Kidney epithelial cell (primary cell): ENCODE data around the gene ATP5F1D. TPM values are rescaled to one million over a fixed set of nuclear protein-coding genes. Genes with fewer than 3 reads are reported as not detected.

Experiments used
- DNase-seq: peaks from one replicate; pipeline ENCODE4 v3.0.0-alpha.2; 2010; ENCODE audit warnings: low read depth
- H3K27me3 ChIP-seq: 2 replicates; pipeline ENCODE4 v1.6.0; 2011; ENCODE audit warnings: low read length; ENCODE audit not compliant: control insufficient read depth, insufficient read depth
- H3K36me3 ChIP-seq: 2 replicates; pipeline ENCODE4 v1.5.1; 2011; ENCODE audit warnings: low read length; ENCODE audit not compliant: control insufficient read depth, insufficient read depth
- H3K4me3 ChIP-seq: 2 replicates; pipeline ENCODE4 v1.5.1; 2011; ENCODE audit warnings: low read depth, mild to moderate bottlenecking, control low read depth, low read length
- total RNA-seq: library from RNA; depleted of rRNA; stranded (reverse); fragments of >200 nt; gene quantifications from 2 replicates; pipeline ENCODE4 v1.2.3, GENCODE V29; 2015
- TF ChIP-seq, protein P1 (sequence below): IDR thresholded peaks from 2 replicates; pipeline ENCODE4 v1.5.1; 2011; ENCODE audit warnings: mild to moderate bottlenecking, moderate library complexity, low read length, control low read depth, inconsistent platforms; ENCODE audit not compliant: insufficient read depth, poor library complexity, severe bottlenecking

ATP5F1D gene
- total RNA-seq, 1 donor from 2014 or later, result 55.3 TPM

DNA sequence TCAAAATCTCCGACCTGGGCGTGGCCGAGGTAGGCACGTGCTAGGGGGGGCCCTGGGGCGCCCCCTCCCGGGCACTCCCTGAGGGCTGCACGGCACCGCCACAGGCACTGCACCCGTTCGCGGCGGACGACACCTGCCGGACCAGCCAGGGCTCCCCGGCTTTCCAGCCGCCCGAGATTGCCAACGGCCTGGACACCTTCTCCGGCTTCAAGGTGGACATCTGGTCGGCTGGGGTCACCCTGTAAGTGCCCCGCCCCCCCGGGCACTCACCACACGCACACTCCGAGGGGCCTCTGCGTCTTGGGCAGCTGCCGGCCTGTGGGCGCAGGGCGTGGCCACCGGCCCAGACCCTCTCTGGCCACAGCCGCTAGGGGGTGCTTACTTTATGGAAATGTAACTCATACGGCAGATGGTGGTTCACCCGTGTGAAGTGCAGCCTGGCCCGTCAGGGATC is 21.0 kb upstream of the ATP5F1D start:
- TF ChIP-seq, protein P1, sequence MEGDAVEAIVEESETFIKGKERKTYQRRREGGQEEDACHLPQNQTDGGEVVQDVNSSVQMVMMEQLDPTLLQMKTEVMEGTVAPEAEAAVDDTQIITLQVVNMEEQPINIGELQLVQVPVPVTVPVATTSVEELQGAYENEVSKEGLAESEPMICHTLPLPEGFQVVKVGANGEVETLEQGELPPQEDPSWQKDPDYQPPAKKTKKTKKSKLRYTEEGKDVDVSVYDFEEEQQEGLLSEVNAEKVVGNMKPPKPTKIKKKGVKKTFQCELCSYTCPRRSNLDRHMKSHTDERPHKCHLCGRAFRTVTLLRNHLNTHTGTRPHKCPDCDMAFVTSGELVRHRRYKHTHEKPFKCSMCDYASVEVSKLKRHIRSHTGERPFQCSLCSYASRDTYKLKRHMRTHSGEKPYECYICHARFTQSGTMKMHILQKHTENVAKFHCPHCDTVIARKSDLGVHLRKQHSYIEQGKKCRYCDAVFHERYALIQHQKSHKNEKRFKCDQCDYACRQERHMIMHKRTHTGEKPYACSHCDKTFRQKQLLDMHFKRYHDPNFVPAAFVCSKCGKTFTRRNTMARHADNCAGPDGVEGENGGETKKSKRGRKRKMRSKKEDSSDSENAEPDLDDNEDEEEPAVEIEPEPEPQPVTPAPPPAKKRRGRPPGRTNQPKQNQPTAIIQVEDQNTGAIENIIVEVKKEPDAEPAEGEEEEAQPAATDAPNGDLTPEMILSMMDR, result peak; percentile 17
- no peak for DNase-seq
- Histone ChIP-seq H3K27me3 (no peaks in the 10 kb centered on the region), H3K4me3 (no peak overlapping the region), H3K36me3 (no peaks in the 10 kb centered on the region)

DNA sequence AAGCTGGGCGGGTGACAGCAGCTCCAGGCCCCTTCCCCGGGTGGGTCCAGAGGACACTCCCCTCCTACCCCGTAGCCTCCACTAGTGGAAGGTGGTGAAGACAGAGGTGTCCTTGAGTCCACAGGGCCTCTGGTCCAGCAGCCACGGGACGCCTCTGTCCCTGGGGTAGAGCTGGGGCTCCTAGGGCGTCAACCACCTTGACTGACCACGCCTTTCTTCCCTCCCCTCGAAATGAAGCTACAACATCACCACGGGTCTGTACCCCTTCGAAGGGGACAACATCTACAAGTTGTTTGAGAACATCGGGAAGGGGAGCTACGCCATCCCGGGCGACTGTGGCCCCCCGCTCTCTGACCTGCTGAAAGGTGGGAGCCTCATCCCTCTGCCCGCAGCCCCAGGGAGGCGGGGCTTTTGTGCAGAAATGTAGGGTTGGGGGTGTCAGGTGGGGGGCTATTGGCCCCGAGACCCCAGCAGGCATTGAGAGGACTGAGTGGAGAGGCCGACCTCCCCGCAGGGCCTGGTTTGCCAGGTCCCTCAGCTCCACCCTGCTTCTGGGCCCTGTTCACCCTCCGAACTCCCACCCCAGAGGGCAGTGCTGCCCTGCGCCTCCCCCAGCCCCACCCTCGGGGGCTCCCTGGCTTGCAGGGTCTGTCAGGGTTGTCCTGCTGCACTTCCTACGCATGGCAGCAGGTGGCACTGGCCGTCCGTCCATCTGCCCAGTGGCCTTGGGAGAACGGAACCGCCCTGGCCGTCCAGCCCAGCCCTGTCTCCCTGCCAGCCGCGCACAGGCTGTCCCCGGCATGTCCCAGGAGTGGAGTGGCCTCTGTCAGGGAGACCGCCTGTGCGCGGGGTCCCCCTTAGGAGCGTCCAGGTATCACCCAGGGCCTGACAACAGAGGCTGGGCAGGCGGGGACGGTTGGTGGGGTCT is 20.3 kb upstream of the ATP5F1D start:
- Histone ChIP-seq H3K27me3 (no peaks in the 10 kb centered on the region), H3K4me3 (no peak overlapping the region), H3K36me3 (no peaks in the 10 kb centered on the region)
- TF ChIP-seq, protein P1, result peak; percentile 64
- no peak for DNase-seq

DNA sequence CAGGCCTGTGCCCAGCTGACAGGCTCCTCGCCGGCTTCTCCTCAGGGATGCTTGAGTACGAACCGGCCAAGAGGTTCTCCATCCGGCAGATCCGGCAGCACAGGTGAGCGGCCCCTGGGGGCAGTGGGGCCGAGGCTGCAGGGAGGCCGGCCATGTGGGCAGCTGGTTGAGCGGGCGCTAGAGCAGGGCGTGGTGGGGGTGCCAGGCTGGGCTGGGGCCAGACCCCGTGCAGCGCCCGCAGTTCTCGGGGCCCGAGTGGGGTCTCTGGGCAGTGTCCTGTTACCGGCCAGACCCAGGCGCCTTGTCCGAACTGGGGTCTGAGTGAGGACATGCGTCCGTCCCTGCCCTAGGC is 19.7 kb upstream of the ATP5F1D start:
- H3K36me3 ChIP-seq, result no peaks in the 10 kb centered on the region
- H3K4me3 ChIP-seq, result no peak overlapping the region
- H3K27me3 ChIP-seq, result no peaks in the 10 kb centered on the region
- DNase-seq, result no peak
- TF ChIP-seq, protein P1, result no peak

DNA sequence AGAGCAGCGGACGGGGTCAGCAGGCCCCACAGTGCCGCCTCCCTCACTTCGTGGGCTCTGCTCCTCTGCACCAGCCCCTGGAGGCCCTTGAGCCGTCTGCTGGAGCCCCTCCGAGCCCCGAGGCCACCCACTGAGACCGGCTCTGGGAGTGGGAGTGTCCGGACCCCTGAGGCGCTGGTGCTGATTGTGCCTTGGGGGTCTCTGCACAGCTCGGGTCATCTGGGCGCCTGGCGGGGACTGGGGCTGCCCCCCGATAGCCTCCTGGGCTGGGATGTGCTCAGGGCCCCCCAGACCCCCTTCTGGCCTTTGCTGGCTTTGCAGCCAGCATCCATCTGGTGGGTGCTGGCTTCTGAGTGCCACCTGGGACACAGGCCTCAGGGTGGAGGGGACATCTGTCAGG is 19.2 kb upstream of the ATP5F1D start:
- TF ChIP-seq, protein P1, result no peak
- DNase-seq, result no peak

DNA sequence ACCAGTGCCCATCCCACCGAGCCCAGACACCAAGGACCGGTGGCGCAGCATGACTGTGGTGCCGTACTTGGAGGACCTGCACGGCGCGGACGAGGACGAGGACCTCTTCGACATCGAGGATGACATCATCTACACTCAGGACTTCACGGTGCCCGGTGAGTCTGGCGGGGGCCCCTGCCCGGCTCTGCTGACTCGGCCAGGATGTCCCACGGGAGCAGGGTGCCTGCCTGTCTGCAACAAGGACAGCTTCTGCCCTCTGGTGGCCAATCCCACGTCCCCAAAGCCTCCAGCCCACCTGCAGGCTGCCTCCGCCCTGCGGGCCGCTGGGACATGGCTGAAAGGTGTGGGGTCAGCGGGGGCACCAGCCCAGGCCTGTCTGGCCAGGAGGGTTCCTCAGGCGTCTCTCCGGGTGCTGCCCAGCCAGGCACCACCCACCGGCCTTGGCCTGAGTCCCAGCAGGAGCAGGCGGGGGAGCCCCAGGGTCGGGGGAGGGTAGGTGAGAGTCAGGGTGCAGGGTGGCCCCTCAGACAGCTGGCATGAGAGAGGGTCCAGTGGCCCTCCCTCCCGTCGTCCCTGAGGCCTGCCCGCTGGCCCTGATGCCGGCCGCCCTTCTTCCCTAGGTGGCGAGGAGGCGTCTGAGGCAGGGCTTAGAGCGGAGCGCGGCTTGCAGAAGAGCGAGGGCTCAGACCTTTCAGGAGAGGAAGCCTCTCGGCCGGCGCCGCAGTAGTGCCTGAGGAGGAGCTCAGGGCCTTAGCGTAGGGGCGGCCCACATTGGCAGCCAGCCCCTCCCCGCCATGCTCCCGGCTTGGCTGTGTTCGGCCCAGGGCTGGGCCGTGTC is 18.3 kb upstream of the ATP5F1D start:
- no peaks in the 10 kb centered on the region for H3K36me3 ChIP-seq
- TF ChIP-seq, protein P1, result peak; percentile 62
- H3K27me3 ChIP-seq, result no peaks in the 10 kb centered on the region
- H3K4me3 ChIP-seq, result no peak overlapping the region
- DNase-seq, result no peak

More for the DNA sequence above, 19.2 kb upstream of the ATP5F1D start:
- H3K4me3 ChIP-seq, result no peak overlapping the region
- no peaks in the 10 kb centered on the region for H3K27me3 ChIP-seq
- H3K36me3 ChIP-seq, result no peaks in the 10 kb centered on the region
